ENCODE measurements around the gene SMIM44.
"Not testable (repeated sequence)": the region's sequence is repeated elsewhere in the genome, so short reads cannot be mapped to it uniquely, and the experiment has no call there.

The SMIM44 gene

DNA sequence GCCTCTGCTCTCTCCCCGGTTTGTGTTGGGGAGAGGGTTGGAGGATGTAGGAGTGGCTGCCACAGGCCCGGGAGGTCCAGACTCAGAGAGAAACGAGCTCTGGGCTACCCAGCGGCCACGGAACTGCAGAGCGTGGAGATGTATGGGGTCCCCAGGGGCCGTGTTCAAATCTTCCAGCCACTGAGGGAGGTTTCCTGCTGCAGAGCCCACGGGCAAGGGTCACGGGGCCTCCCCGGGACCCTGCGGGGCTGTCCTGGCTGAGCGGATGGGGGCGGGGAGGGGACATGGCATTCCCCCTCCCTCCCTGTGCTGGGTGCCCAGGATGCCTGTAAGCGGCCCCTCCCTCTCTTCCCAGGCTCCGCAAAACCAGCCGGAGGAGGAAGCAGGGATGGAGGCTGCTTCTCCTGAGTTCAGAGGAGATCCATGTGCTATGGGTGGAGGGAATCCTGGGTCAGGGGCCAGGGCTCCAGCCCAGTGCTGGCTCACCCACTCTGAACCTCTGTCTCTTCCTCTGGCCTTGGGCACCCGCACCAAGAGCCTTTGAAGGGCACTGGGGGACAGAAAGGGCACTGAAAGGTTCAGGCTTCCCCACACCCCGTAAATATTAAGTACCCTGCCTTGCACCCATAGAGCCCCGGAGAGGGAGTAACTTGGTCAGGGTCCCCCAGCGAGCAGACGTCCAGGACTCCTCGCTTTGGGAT is 25.6 kb downstream of the SMIM44 start:
- peak; percentile 54 for DNase-seq (ENCODE audit: low spot score)

DNA sequence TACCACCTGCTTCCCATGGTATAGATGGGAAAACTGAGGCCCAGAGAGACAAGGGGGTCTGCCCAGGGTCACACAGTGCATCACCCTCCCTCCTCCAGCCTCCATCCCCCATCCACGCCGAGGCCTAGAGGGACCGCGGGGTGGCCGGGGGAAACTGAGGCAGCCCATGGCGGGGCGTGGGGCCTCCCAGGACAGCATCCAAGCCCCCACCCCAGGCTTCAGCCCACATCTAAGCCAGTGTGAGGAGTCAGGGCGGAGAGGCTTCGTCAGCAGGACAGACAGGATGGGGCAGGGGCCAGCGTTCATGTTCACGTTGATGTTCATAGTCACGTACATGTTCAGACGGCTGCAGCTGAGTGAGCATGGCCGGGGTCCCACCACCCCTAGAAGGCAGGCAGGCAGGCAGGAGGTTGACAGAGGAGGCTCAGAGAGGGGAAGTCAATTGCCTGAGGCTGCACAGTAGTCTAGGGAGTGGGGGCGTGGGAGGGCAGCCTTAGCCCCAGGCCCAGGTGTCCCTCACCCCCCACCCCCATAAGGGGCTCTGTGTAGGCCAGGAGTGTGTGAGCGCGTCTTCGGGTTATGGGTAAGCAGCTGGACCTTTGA is 26.2 kb downstream of the SMIM44 start:
- no peak for DNase-seq (ENCODE audit: low spot score)

GRCh38 chr19:3455960-3456601 is 27.2 kb downstream of the SMIM44 start:
- DNase-seq (ENCODE audit: low spot score): no peak

DNA sequence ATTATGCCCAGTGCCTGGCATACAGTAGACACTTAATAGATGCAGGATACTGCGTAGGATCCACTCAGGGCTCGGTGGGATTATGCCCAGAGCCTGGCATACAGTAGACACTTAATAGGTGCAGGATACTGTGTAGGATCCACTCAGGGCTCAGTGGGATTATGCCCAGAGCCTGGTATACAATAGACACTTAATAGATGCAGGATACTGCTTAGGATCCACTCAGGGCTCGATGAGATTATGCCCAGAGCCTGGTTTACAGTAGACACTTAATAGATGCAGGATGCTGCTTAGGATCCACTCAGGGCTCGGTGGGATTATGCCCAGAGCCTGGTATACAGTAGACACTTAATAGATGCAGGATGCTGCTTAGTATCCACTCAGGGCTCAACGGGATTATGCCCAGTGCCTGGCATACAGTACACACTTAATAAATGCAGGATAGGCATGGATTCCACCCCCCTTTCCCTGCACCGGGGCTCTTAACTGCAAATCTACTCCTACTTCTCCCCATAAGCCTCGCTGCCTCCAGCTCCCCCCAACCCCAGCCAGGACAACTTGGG is 27.8 kb downstream of the SMIM44 start:
- no peak for DNase-seq (ENCODE audit: low spot score)

DNA sequence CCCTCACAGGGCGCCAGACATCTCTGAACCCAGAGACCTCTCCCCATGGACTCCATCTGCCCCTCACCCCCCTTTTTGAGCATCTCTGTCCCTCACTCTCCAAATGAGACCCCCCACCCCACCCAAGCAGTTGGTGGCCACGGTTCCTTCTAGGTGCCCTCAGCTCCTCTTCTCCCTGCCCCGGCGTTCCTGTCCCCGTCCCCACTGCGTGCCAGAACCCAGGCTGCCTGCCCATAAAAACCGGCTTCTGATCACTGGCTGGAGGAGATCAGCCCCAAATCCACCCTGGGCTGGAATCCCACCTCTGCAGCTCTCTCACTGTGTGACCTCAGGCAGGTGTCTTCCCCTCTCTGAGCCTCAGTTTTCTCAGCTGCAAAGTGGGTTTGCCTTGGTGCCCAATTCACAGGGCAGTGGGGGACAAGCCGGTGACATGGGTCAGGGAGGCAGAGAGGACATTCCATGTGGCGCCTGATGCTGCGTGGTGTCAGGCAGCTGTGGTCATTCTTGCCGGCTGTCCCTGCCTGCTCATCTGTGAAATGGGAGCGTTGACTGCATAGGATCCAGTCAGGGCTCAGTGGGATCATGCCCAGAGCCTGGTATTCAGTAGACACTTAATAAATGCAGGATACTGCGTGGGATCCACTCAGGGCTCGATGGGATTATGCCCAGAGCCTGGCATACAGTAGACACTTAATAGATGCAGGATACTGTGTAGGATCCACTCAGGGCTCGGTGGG is 28.4 kb downstream of the SMIM44 start:
- DNase-seq (ENCODE audit: low spot score): no peak

GRCh38 chr19:3453840-3454239 is 29.4 kb downstream of the SMIM44 start:
- DNase-seq (ENCODE audit: low spot score): no peak

DNA sequence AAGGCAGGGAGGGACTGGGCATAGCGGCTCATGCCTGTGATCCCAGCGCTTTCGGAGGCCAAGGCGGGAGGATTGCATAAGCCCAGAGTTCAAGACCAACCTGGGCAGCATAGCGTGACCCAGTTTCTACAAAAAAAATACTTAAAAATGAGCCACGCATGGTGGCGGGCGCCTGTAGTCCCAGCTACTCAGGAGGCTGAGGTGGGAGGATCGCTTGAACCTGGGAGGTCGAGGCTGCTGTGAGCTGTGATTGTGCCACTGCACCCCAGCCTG is 30.4 kb downstream of the SMIM44 start:
- not testable (repeated sequence) for DNase-seq (ENCODE audit: low spot score)

GRCh38 chr19:3452171-3452941 is 30.9 kb downstream of the SMIM44 start:
- no peak for DNase-seq (ENCODE audit: low spot score)

DNA sequence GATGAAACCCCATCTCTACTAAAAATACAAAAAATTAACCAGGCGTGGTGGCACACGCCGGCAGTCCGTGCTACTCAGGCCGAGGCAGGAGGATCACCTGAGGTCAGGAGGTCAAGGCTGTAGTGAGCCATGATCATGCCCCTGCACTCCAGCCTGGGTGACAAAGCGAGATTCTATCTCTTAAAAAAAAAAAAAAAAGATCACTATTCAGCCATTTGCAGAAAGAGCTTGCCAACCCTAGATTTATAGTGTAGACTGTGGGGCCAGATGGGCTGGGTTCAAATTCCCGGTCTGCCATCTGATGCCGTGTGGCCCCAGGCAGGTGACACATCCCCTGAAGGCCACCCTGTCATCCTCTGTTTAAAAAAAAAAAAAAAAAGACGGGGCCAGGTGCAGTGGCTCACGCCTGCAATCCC is 31.8 kb downstream of the SMIM44 start:
- DNase-seq (ENCODE audit: low spot score): no peak

DNA sequence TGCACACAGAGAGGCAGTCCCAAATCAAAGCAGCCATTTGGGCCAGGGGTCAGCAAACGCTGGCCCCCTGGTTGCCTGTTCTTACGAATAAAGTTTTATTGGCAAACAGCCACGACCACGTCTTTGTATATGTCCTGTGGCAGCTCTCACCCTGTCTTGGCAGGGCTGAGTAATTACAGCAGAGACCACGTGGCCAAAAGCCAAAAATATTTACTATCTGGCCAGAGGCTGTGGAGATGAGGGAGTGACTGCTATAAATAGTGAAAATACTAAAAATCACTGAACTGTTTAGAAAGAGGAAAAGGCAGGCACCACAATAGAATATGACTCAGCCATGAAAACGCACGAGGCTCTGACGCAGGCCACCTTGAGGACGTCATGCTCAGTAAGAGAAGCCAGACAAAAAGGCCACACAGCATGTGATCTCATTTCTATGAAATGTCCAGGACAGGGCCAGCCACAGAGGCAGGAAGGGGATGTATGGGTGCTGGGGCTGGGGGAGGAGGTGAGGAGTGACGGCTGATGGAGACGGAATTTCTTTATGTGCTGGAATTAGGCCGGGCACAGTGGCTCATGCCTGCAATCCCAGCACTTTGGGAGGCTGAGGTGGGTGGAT is 32.3 kb downstream of the SMIM44 start:
- DNase-seq (ENCODE audit: low spot score): no peak

DNA sequence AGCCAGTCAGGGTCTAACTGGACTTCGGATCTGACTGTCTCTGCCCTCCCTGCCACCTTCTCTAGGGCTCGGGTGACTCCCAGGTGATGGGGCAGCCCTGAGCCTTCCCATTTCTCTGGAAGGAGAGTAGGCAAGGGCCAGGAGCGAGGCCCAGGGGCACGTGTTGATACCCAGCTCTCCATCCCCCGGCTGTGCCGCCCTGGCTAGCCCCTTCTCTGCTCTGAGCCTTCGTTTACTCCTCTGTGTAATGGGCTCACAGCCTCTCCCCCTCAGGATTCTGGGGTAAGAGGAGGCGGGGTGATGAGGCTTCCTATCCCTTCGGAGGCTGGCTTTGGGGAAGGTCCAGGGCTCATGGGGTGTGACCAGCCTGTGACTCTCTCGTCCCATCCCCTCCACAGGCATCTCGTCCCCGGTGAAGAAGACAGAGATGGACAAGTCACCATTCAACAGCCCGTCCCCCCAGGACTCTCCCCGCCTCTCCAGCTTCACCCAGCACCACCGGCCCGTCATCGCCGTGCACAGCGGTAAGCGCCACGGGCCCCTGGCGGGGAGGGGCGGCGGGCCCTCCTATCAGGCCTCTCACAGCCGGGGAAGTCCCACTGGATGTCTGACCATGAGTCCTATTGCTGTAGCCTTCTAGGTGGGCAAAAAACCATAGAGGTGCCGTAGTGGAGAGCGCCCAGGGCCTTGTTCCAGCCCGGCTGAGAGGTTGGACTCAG is 34.5 kb downstream of the SMIM44 start:
- DNase-seq (ENCODE audit: low spot score): no peak

DNA sequence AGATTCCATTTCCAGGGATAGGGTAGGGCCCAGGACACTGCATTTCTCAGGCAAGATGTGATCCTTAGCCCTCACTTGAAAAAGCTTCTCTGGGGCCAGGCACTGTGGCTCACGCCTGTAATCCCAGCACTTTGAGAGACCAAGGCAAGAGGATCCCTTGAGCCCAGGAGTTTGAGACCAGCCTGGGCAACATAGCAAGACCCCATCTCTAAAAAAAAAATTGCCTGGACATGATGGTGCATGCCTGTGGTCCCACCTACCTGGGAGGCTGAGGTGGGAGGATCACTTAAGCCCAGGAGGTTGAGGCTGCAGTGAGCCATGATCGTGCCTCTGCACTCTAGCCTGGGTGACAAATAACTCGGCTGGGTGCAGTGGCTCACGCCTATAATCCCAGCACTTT is 36.6 kb downstream of the SMIM44 start:
- DNase-seq (ENCODE audit: low spot score): not testable (repeated sequence)

GRCh38 chr19:3444695-3445234 is 38.5 kb downstream of the SMIM44 start:
- DNase-seq (ENCODE audit: low spot score): no peak

- peak; percentile 83 for DNase-seq (ENCODE audit: low spot score)
These were observed 39.2 kb downstream of the SMIM44 start for GRCh38 chr19:3443840-3444694.

- DNase-seq (ENCODE audit: low spot score): no peak
These were observed 40.7 kb downstream of the SMIM44 start for GRCh38 chr19:3442487-3443071.

DNA sequence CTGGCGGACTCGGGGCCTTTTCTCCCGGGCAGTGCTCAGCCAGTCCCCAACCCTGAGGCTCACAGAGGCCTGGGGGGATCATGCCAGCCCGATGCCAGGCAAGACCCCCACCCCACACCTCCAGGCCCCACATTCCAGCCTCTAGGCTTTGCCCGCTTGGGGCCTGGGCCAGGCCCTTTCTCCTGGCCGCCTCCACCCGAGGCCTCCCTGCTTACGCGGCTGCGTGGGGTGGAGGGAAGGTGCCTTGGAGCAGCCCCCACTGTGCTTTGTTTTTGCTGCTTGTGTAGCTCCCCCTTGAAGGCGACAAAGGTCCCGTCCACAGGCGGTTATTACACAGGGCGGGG is 41.3 kb downstream of the SMIM44 start:
- no peak for DNase-seq (ENCODE audit: low spot score)

GRCh38 chr19:3441089-3441985 is 41.9 kb downstream of the SMIM44 start:
- no peak for DNase-seq (ENCODE audit: low spot score)

- DNase-seq (ENCODE audit: low spot score): peak; percentile 76
These were observed 43.2 kb downstream of the SMIM44 start for GRCh38 chr19:3440082-3440481.
